AG09309 (cell line): Measurements from ENCODE around the gene CAMK1.
A peak's percentile ranks its signal among the peaks of the same experiment; 100 is the strongest.

Experiments
- DNase-seq: peaks from one replicate; pipeline ENCODE4 v3.0.0-alpha.2; 2010; ENCODE audit warnings: low read depth
- H3K4me3 ChIP-seq: 2 replicates; pipeline ENCODE4 v1.5.1; 2011; ENCODE audit warnings: mild to moderate bottlenecking, low read depth, low read length, moderate library complexity; ENCODE audit not compliant: control insufficient read depth
- TF ChIP-seq, protein P1 (sequence below): IDR thresholded peaks from 2 replicates; pipeline ENCODE4 v1.5.1; 2011; ENCODE audit warnings: mild to moderate bottlenecking, low read depth, low read length, inconsistent platforms; ENCODE audit not compliant: insufficient read depth, control insufficient read depth; ENCODE audit errors: missing control alignments

Gene CAMK1

DNA sequence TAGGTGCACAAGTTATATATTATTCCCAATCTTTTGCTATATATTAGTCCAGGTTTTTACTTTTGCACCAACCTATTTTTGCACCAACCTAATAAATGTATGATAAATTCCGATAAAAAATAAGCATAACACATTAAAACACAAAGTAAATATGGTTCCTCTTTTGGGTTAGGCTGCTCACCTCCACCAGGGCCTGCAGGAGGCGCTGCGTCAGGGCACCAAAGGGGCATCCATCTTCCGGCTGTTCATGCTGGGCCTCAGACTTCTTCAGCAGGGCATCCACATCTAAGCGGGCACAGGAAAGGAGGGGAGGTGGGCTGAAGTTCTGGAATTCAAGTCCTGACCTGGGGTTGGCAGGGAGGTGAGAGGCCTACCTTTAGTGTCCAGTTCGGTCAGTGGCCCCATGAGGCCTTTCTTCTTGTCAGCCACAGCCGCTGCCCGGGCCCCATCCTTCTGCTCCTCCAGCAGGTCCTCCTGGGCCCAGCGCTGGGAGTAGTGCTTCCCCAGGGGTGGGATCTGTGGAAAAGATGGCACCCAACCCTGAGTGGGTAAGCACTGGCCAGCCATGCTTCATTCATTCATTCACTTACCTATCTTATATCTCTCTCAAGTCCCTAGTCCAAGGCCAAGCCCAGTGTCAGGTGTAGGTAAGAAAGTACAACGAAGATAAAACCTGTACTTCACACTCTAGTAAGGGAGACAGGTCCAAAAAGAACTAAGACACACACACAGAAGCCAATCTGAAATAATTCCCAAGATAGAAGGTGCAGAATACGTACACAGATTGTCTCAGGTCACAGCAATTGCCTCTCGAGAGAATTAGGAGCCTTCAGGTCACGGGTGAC, 17.3 kb upstream of the CAMK1 start:
- DNase-seq: no peak

GRCh38 chr3:9786209-9786739, 16.5 kb upstream of the CAMK1 start:
- TF ChIP-seq, protein P1, sequence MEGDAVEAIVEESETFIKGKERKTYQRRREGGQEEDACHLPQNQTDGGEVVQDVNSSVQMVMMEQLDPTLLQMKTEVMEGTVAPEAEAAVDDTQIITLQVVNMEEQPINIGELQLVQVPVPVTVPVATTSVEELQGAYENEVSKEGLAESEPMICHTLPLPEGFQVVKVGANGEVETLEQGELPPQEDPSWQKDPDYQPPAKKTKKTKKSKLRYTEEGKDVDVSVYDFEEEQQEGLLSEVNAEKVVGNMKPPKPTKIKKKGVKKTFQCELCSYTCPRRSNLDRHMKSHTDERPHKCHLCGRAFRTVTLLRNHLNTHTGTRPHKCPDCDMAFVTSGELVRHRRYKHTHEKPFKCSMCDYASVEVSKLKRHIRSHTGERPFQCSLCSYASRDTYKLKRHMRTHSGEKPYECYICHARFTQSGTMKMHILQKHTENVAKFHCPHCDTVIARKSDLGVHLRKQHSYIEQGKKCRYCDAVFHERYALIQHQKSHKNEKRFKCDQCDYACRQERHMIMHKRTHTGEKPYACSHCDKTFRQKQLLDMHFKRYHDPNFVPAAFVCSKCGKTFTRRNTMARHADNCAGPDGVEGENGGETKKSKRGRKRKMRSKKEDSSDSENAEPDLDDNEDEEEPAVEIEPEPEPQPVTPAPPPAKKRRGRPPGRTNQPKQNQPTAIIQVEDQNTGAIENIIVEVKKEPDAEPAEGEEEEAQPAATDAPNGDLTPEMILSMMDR: no peak
- no peak overlapping the region for H3K4me3 ChIP-seq

More for the DNA sequence above, 17.3 kb upstream of the CAMK1 start:
- TF ChIP-seq, protein P1: peak; percentile 57
- no peak overlapping the region for H3K4me3 ChIP-seq

DNA sequence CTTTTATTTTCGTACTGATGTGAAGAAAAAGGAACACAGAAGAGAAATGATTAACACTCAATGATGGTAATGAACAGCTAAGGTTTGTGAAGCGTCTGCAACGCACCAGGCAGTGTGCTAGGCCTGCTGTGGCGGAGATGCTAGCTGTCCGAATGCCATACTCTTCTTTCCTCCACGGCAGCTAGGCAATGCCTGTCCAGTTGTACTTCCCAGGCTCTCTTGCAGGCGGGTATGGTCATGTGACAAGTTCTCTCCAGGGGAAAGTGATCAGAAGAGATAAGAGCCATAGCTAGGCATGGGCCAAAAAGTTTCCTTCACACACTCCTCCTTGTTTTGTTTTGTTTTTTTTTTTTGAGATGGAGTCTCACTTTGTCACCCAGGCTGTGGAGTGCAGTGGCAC, 15.9 kb upstream of the CAMK1 start:
- TF ChIP-seq, protein P1: no peak
- DNase-seq: no peak

More at GRCh38 chr3:9786209-9786739, 16.5 kb upstream of the CAMK1 start:
- no peak for DNase-seq

DNA sequence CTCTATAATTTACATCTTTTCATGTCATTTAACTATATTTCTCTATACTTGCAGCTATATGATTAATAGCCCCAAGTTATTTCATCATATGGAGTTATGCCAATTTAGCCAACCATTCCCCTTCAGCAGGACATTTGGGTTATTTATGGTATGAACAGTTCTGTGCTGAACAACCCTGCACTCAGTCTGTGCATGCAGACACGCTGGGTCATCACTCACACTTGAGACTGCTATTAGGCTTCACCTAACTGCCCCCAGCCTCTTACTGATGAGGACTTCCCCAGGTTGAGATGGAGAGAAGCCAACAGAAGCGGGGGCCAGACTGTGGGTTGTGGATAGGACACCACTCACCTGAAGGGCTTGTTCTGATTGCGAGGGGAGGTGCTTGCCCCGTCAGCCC, 15.2 kb upstream of the CAMK1 start:
- no peak overlapping the region for H3K4me3 ChIP-seq
- TF ChIP-seq, protein P1: no peak
- no peak for DNase-seq

More for the DNA sequence above, 15.9 kb upstream of the CAMK1 start:
- H3K4me3 ChIP-seq: no peak overlapping the region

DNA sequence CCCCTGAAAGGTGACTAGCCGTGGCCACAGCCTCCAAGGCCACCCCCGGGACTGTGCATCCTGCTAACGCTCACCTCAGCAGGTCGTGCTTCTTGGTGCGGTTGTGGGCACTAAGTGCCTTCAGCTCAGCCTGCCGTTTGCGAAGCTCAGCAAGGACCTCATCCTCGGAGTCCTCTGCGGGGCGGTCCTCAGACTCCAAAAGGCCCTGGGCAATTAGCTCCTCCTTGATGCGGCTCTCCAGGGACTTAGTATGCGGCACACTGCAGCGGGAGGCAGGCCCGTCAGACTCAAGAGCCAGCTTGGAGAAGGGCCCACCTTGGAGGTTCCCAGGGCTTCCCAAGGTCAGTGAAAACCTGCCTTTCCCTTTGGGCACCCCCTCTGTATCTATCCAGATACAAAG, 14.2 kb upstream of the CAMK1 start:
- TF ChIP-seq, protein P1: no peak
- H3K4me3 ChIP-seq: no peak overlapping the region
- DNase-seq: no peak

GRCh38 chr3:9782770-9783169, 13.0 kb upstream of the CAMK1 start:
- TF ChIP-seq, protein P1: no peak
- DNase-seq: no peak

More at GRCh38 chr3:9782770-9783169, 13.0 kb upstream of the CAMK1 start:
- H3K4me3 ChIP-seq: no peak overlapping the region
